IMR-90 (cell line): Measurements from ENCODE around the gene ARHGEF12. TPM values are rescaled to one million over a fixed set of nuclear protein-coding genes. Genes with fewer than 3 reads are reported as not detected.

Experiments used
- ATAC-seq: fragments of 200-7000 bp; cut with Tn5 transposase; 2 replicates; pipeline ENCODE4 v1.9.1; 2020; ENCODE audit warnings: low read depth, mild to moderate bottlenecking, moderate library complexity
- BruUV-seq: library from RNA; stranded (reverse); fragments of 400-500 nt; replicated peaks from 2 replicates; lab custom pipeline; 2021; lab: Mats Ljungman, UMichigan
- CTCF ChIA-PET: fragments of 300-600 bp; formaldehyde crosslinking; extraction: SDS; loops from one replicate; lab custom pipeline; 2021; ENCODE audit warnings: antibody characterized with exemption; lab: Yijun Ruan, JAX
- POLR2A ChIA-PET: fragments of 300-600 bp; sonication (Branson Sonifier 250); formaldehyde crosslinking; loops from one replicate; lab custom pipeline; 2022; ENCODE audit warnings: antibody characterized with exemption; ENCODE audit not compliant: unreplicated experiment; lab: Charles Lee
- DNase-seq: peaks from one replicate; pipeline ENCODE4 v3.0.0; 2013
- H2AFZ ChIP-seq: replicated peaks from 2 replicates; pipeline ENCODE3; 2013; ENCODE audit warnings: low read length, mild to moderate bottlenecking; ENCODE audit not compliant: poor library complexity
- H2AK5ac ChIP-seq: 2 replicates; pipeline ENCODE4 v1.6.1; 2013; ENCODE audit warnings: low read depth, low read length, inconsistent platforms
- H2AK9ac ChIP-seq: replicated peaks from 2 replicates; pipeline ENCODE3; 2013; ENCODE audit warnings: mild to moderate bottlenecking, low read depth, low read length, moderate library complexity; ENCODE audit not compliant: poor library complexity
- H2BK120ac ChIP-seq: 2 replicates; pipeline ENCODE4 v1.6.1; 2013; ENCODE audit warnings: low read depth, low read length, inconsistent platforms
- H2BK15ac ChIP-seq: 3 replicates; pipeline ENCODE4 v1.6.1; 2013; ENCODE audit warnings: low read depth, low read length, inconsistent platforms
- H2BK20ac ChIP-seq: 2 replicates; pipeline ENCODE4 v1.6.1; 2013; ENCODE audit warnings: low read depth, mild to moderate bottlenecking, inconsistent platforms, low read length, moderate library complexity
- H2BK5ac ChIP-seq: 2 replicates; pipeline ENCODE4 v1.6.1; 2013; ENCODE audit warnings: mild to moderate bottlenecking, low read depth, low read length, inconsistent platforms; ENCODE audit not compliant: poor library complexity, severe bottlenecking
- H3K14ac ChIP-seq: replicated peaks from 2 replicates; pipeline ENCODE4 v1.6.1; 2013; ENCODE audit warnings: low read depth, low read length, inconsistent platforms
- H3K18ac ChIP-seq: 2 replicates; pipeline ENCODE4 v1.6.1; 2013; ENCODE audit warnings: low read depth, low read length, control low read depth
- H3K23ac ChIP-seq: 2 replicates; pipeline ENCODE4 v1.6.1; 2013; ENCODE audit warnings: low read depth, low read length, inconsistent platforms
- H3K27ac ChIP-seq: 2 replicates; pipeline ENCODE4 v1.5.1; 2013; ENCODE audit warnings: mild to moderate bottlenecking, control low read depth, low read length; ENCODE audit not compliant: insufficient read depth
- H3K27me3 ChIP-seq: 2 replicates; pipeline ENCODE4 v1.6.1; 2013; ENCODE audit warnings: low read length; ENCODE audit not compliant: control insufficient read depth, insufficient read depth
- H3K36me3 ChIP-seq: 2 replicates; pipeline ENCODE4 v1.6.1; 2013; ENCODE audit warnings: low read length, mixed read lengths; ENCODE audit not compliant: control insufficient read depth, insufficient read depth
- H3K4ac ChIP-seq: 2 replicates; pipeline ENCODE4 v1.6.1; 2013; ENCODE audit warnings: low read depth, low read length, inconsistent platforms
- H3K4me1 ChIP-seq: 2 replicates; pipeline ENCODE4 v1.6.1; 2013; ENCODE audit warnings: low read length, mixed read lengths; ENCODE audit not compliant: control insufficient read depth, insufficient read depth
- H3K4me2 ChIP-seq: 2 replicates; pipeline ENCODE4 v1.6.1; 2013; ENCODE audit warnings: low read depth, mild to moderate bottlenecking, control low read depth, low read length, moderate library complexity
- H3K4me3 ChIP-seq: 2 replicates; pipeline ENCODE4 v1.5.1; 2013; ENCODE audit warnings: low read depth, mild to moderate bottlenecking, control low read depth, low read length, moderate library complexity; ENCODE audit not compliant: insufficient read depth
- H3K56ac ChIP-seq: 2 replicates; pipeline ENCODE4 v1.6.1; 2013; ENCODE audit warnings: low read length, inconsistent platforms; ENCODE audit not compliant: insufficient read depth; ENCODE audit errors: extremely low read depth
- H3K79me1 ChIP-seq, 2 experiments: 2 replicates each; pipeline ENCODE4 v1.6.1; 2013; ENCODE audit warnings: low read length in 2 of 2, inconsistent platforms in 1 of 2, low read depth in 1 of 2
- H3K9ac ChIP-seq: 2 replicates; pipeline ENCODE4 v1.6.1; 2013; ENCODE audit warnings: low read depth, low read length, control low read depth
- H3K9me1 ChIP-seq: 2 replicates; pipeline ENCODE4 v1.6.1; 2013; ENCODE audit warnings: low read length, inconsistent platforms; ENCODE audit not compliant: insufficient read depth
- H3K9me3 ChIP-seq: 2 replicates; pipeline ENCODE4 v1.6.1; 2013; ENCODE audit warnings: low read length; ENCODE audit not compliant: control insufficient read depth, insufficient read depth
- H4K20me1 ChIP-seq: 2 replicates; pipeline ENCODE4 v1.6.1; 2013; ENCODE audit warnings: low read length, inconsistent platforms; ENCODE audit not compliant: insufficient read depth
- H4K5ac ChIP-seq: 2 replicates; pipeline ENCODE4 v1.6.1; 2013; ENCODE audit warnings: mild to moderate bottlenecking, low read depth, low read length, control low read depth
- H4K8ac ChIP-seq, 2 experiments: 2 replicates each; pipeline ENCODE4 v1.6.1; 2013; ENCODE audit warnings: low read depth in 2 of 2, low read length in 2 of 2, control low read depth in 1 of 2, inconsistent platforms in 1 of 2
- H4K91ac ChIP-seq: 2 replicates; pipeline ENCODE4 v1.6.1; 2013; ENCODE audit warnings: low read depth, low read length, inconsistent platforms; ENCODE audit not compliant: insufficient read depth
- BHLHE40 ChIP-seq: fragments of 150-350 bp; IDR thresholded peaks from 2 replicates; pipeline ENCODE4 v1.6.1; 2016; ENCODE audit warnings: mild to moderate bottlenecking, low read depth, low read length
- CHD1 ChIP-seq: IDR thresholded peaks from 2 replicates; pipeline ENCODE4 v1.6.1; 2012; ENCODE audit warnings: low read depth, low read length, improper control_type of control experiment
- ELK1 ChIP-seq: fragments of 150-350 bp; IDR thresholded peaks from 2 replicates; pipeline ENCODE4 v1.6.1; 2016; ENCODE audit warnings: low read depth, mild to moderate bottlenecking, low read length, moderate library complexity, borderline replicate concordance
- FOS ChIP-seq: fragments of 150-350 bp; IDR thresholded peaks from 2 replicates; pipeline ENCODE4 v1.6.1; 2016; ENCODE audit warnings: low read depth, low read length
- MAFK ChIP-seq: IDR thresholded peaks from 2 replicates; pipeline ENCODE4 v1.6.1; 2012; ENCODE audit warnings: low read depth, low read length, improper control_type of control experiment
- POLR2A ChIP-seq: IDR thresholded peaks from 2 replicates; pipeline ENCODE4 v1.6.1; 2012; ENCODE audit warnings: mild to moderate bottlenecking, low read depth, low read length
- RAD21 ChIP-seq: IDR thresholded peaks from 2 replicates; pipeline ENCODE4 v1.6.1; 2012; ENCODE audit warnings: low read length, improper control_type of control experiment
- RFX5 ChIP-seq: IDR thresholded peaks from 2 replicates; pipeline ENCODE4 v1.8.0; 2012; ENCODE audit warnings: low read depth, mild to moderate bottlenecking, low read length, moderate library complexity
- WGBS, 2 experiments: methylation state at CpG; one replicate each; pipeline versions ENCODE4 v1.1.5 to v1.1.7; 2013; ENCODE audit warnings: missing lambda C conversion rate in 2 of 2; ENCODE audit not compliant: insufficient read length in 1 of 2; ENCODE audit errors: extremely low coverage in 2 of 2; 5-methylcytosine and 5-hydroxymethylcytosine counted together
- dilution Hi-C: fragments of 300-500 bp; cut with HindIII; formaldehyde crosslinking; loops from one replicate; pipeline ENCODE4 v1.14.3; 2018; ENCODE audit warnings: low sequenced_read_pairs; ENCODE audit not compliant: unreplicated experiment
- in situ Hi-C: fragments of 300-500 bp; cut with MboI; formaldehyde crosslinking; loops from 3 replicates; pipeline ENCODE4 v1.14.3; 2019; ENCODE audit warnings: low sequenced_read_pairs, inconsistent platforms, mixed read lengths
- intact Hi-C: fragments of 100-400 bp; cut with micrococcal nuclease; formaldehyde crosslinking; loops from 2 replicates; pipeline ENCODE4 v1.10.0; 2022
- polyA plus RNA-seq, 3 experiments: library from polyadenylated mRNA; depleted of rRNA; stranded (reverse); fragments of >200 nt; gene quantifications; 2 replicates each; pipeline ENCODE4 v1.2.3, GENCODE V29; 2012; ENCODE audit warnings: low replicate concordance in 1 of 3
- total RNA-seq: library from RNA; depleted of rRNA; stranded (reverse); fragments of >200 nt; gene quantifications from 2 replicates; pipeline ENCODE4 v1.2.3, GENCODE V29; 2012

Gene ARHGEF12
- total and polyA plus RNA-seq, 2 of the 4 experiments (the other 2 are of a cell fraction) = 25.5 to 115 TPM

GRCh38 chr11:120514541-120515121 lies 178.4 kb downstream of the ARHGEF12 start:
- Histone ChIP-seq H2BK20ac (no peak overlapping the region), H4K8ac (no peak overlapping the region), H3K9me3 (no peaks in the 10 kb centered on the region), H3K56ac (no peak overlapping the region), H4K20me1 (no peaks in the 10 kb centered on the region), H3K4me2 (no peak overlapping the region), H4K5ac (no peak overlapping the region), H3K27me3 (peaks cover 4% of the 10 kb centered on the region; the same call in 1 of the 2 replicates), H3K9me1 (peaks cover 8% of the 10 kb centered on the region; the same call in 1 of the 2 replicates), H3K79me1 (no peaks in the 10 kb centered on the region), H2AK5ac (0 out of 2 replicates have a peak overlapping the region, but pooled peaks have one; percentile 5), H2BK5ac (no peak overlapping the region), H4K91ac (no peak overlapping the region), H3K4me3 (no peak overlapping the region), H3K4ac (no peak overlapping the region), H3K9ac (no peak overlapping the region), H2AFZ (no peak overlapping the region), H3K27ac (no peak overlapping the region), H2AK9ac (no peak overlapping the region), H2BK15ac (no peak overlapping the region), H3K36me3 (no peaks in the 10 kb centered on the region), H3K4me1 (peaks cover 13% of the 10 kb centered on the region; the same call in 1 of the 2 replicates), H2BK120ac (no peak overlapping the region), H3K18ac (no peak overlapping the region), H3K23ac (no peak overlapping the region), H3K14ac (no peak overlapping the region)
- CTCF ChIA-PET = no interaction called here
- TF ChIP-seq CHD1 (no peak), POLR2A (no peak), RFX5 (no peak), MAFK (no peak), BHLHE40 (no peak), RAD21 (no peak), FOS (no peak), ELK1 (no peak)
- 95% methylated on average over 10 of the region's 14 CpGs; no CpG with 5 or more reads in 1 of the 2 experiments for WGBS, 2 experiments
- intact Hi-C loops (loop anchor here (5.0 to 10.0 kb wide), 2 partner anchors 200 to 1993 kb away; no protein-coding TSS in a partner anchor), in situ Hi-C loops (loop anchor here (5.0 kb wide), 2 partner anchors 173 to 288 kb away; no protein-coding TSS in a partner anchor), dilution Hi-C loops (no loop called here)
- ATAC-seq = no peak
- DNase-seq = no peak
- POLR2A ChIA-PET = no interaction called here
- BruUV-seq = no TSS peak
